Skin of body (tissue), 2 donors: Measurements from ENCODE around the gene DAPP1. TPM values are rescaled to one million over a fixed set of nuclear protein-coding genes. Genes with fewer than 3 reads are reported as not detected.
"Not testable (repeated sequence)": the region's sequence is repeated elsewhere in the genome, so short reads cannot be mapped to it uniquely, and the experiment has no call there.

Source experiments
- DNase-seq: peaks from one replicate; lab custom pipeline; 2025; lab: John Stamatoyannopoulos, UW
- total RNA-seq: library from RNA; depleted of rRNA; stranded (reverse); fragments of >200 nt; gene quantifications from one replicate; pipeline ENCODE4 v1.2.3, GENCODE V29; 2014

The DAPP1 gene
- total RNA-seq, 1 donor from 2014 or later, result 27.6 TPM

DNA sequence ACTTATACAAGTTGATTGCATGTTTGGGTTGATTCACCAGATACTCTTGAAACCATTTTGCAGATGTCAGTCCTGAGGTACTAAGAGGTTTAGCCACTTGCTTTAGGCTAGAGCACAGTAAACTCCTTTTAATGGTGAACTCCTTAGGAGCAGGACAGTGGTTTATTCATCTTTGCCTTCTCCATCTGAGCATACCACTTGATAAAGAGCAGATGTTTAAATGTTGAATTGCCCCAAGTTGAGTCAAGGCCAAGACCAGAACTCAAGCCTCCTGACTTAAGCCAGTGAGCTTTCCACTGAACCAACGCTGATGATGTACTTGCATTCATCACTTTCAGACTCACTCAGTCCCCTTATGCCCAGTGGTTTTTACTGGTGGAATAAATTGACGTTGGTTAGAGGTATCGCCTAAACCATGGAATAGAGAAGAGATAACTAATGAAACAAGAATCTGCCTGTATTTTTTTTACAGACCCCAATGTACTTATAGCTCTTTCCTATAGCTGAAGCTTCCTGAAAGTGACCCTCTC is 7.5 kb downstream of the DAPP1 start:
- DNase-seq, result no peak

DNA sequence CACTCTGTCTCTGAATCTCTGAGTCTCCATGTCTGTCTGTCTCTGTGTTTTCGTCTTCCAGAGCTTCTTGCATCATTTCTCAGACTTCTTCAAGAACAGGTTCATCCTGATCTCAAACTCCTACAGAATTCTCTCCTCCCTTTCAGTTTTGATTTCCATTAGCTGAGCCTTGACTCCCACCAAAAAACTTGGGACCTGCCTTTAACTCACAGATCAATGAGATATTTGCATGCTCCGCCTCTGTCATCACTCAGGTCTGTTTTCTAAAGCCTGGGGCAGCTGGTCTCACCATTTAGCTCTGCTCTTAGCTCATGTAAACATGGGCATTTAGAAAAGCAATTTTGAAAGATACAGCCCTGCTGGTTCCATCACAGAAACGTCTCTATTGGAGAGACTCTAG is 8.6 kb downstream of the DAPP1 start:
- no peak for DNase-seq

DNA sequence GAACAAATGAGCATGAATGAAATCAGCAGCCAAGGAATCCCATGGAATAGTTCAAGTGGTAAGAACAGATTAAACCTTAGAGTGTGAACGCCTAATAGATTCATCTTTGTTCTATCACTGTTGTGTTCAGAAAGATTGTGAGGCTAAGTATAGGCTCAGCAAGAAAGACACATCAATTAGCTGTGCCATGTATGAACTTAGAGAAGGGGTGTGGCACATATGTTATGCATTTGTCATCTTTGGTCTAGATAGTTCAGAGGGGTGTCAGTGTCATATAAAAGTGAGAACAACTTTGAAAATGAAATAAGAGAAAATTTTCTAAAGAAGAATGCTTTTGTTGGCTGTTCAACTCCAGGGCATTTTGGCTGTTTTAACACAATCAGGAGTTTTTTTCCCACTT is 9.4 kb downstream of the DAPP1 start:
- DNase-seq, result no peak

DNA sequence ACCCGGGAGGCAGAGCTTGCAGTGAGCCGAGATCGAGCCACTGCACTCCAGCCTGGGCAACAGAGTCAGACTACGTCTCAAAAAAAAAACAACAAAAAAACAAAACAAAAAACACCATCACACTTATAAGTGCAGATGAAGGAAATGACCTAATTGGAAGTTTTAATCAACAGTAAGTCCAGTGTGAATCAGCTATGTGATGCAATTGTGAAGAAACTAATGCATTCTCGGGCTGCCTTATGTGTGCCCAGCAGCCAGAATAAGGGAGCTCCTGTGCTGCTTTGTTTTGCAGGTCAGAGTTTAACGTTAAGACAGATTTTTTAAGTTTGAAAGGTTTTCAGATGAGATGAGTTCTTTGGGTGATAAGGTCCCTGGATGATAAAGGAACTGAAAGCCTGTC is 10.8 kb downstream of the DAPP1 start:
- DNase-seq, result no peak

DNA sequence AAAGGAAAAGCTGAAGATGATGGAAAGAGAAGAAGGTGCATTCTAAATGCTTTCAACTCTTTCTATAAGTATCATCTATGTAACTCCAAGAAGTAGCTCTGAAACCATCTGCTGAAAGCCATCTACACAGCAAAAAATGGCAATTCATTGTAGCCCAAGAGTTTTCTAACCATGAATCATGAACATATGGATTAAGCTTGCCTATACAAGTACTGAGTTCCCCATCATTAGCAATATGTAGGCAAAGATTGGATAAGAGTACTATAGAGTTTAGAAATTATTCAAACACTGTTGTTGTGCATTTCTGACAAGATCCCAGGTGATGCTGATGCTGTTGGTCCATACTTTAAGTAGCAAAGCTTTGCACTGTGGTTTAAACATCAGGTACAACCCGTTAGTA is 11.2 kb downstream of the DAPP1 start:
- DNase-seq, result no peak

DNA sequence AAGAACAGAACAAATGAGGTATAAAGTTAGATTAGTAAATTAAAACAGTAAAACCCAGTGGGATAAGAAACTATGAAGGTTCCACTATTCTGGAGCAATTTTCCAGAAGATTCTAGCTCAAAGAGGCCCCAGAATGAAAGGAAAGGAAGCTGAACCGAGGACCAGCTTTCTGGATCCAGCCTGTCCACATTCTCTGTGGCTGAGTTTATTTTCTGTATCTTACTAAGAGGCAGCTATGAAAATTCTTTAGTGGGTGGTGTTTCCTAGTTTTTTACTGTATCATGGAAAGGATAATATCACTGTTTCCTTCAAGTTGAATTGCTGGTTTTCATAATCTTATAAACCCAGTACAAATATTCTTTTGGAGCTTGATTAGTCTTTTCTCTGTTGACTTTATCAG is 11.8 kb downstream of the DAPP1 start:
- DNase-seq, result no peak

DNA sequence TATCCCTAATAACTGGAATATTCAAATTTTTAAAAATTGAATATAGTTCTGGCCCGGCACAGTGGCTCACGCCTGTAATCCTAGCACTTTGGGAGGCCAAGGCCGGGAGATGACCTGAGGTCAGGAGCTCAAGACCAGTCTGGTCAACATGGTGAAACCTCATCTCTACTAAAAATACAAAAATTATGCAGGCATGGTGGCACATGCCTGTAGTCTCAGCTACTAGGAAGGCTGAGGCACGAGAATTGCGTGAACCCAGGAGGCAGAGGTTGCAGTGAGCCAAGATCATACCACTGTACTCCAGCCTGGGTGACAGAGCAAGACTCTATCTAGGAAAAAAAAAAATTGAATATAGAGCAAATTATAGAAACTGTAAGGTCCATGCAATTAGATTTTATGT is 13.4 kb downstream of the DAPP1 start:
- not testable (repeated sequence) for DNase-seq

DNA sequence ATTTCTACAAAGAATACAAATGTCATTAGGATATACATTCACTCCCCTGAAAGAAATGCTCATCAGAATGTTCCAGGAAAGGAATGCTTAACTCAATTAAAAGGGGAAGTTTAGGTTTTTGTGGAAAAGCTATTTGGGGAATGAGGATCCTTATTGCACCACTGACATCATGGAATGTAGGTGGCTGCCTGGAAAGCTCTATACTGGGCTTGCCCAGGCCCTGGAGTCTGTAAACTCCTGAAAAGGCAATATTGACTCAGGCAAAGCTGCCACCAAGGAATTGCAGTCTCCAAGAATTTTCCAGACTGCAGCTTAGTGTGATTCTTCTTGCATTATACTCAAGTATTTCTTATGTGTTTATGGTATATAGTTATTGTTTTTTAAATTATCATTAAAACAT is 15.7 kb downstream of the DAPP1 start:
- DNase-seq, result no peak

DNA sequence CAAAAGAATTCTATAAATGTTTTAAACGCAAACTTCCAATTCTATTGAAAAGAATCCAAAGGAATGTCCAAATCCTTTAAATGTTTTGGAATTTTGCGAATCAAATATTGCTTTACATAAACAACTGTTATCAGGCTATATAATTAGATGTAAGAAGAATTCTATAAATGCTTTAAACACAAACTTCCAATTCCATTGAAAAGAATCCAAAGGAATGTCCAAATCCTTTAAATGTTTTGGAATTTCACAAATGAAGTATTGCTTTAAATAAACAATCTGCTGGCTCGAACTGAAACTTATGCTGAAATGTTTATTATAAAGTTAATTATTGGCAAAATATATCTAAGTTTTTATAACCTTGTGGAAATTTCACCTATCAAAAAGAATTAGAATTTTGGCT is 16.1 kb downstream of the DAPP1 start:
- DNase-seq, result no peak

DNA sequence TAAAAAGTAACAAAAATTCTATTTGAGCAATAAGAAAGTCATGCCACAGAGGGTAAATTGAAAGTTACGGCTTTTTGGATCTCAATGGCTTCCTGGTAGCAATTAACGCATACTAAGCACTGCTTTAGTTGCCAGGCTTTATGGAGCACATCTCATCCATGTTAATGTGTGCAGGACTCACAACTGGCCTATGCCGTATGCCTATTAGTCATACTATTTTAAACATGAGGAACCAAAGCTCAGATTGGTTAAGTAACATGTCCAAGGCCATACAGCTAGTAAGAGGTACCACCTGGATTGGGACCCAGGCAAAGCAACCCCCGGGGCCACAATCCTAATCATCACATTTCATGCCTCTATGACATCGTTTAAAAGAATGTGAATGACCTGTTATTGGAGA is 17.1 kb downstream of the DAPP1 start:
- no peak for DNase-seq

DNA sequence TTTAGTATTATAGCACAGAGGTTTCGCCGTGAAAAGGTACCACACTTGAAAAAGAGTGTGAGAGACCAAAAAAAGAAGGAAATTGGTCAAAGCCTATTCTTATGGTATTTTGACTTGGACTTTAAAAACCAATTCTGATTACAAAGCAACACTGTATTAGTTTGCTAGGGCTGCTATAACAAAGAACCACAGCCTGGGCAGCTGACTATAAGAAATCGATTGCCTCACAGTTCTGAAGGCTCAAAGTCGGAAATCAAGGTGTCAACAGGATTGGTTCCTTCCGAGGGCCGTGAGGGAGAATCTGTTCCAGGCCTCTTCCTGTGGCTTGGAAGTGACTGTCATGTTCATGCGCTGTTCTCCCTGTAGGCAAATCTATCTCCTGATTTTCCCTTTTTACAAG is 17.9 kb downstream of the DAPP1 start:
- no peak for DNase-seq

DNA sequence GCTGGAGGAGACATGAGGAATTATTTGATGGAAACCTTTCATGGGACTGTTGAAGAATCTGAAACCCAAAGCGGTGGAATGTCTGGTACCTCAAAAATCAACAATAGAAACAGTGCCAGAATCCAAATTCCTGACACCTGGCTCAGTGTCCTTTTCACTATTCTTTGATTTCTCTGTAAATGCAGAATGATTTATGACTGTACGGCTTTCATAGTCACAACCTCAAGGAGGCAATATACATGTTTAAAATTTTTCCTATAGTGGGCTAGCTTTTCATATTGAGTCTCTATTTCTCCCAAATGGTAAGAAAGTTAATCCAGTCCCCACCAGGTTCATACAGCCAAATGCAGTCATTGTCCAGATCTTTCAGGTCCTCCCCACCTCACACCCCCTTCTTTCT is 19.3 kb downstream of the DAPP1 start:
- DNase-seq, result no peak

DNA sequence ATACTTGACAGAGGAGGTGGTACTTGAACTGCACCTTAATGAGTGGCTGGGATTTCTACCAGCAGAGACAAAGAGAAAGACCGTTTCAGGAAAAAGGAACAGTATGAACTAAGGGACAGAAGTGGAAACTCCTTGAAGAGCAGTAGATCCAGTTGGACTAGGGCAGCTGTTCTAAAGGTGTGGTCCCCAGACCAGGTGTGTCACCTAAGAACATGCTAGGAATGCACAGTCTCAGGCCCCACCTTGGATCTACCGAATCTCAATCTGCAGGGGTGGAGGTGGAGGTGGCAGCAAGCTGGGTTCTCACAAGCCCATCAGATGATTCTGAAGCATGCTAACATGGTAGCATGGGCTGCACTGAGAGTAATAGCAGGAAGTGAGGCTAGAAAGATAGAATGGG is 22.3 kb downstream of the DAPP1 start:
- DNase-seq, result no peak

DNA sequence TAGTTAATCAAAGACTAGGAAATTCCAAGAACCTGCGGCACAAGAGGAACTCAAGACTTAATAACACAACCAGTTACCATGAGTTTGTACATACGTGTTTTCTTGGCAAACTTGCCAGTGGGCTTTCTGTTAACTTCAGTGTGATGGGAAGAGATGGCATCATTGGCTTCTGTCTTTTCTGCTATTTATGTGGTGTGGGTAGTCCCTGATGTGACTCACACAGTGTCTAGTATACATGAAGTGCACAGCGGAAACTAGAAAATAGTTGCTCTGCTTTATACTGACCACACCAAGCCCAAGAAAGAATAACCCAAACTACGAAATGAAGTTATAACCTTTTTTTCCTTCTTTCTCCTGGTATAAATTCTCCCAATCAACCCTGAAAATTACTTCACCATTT is 24.5 kb downstream of the DAPP1 start:
- no peak for DNase-seq

DNA sequence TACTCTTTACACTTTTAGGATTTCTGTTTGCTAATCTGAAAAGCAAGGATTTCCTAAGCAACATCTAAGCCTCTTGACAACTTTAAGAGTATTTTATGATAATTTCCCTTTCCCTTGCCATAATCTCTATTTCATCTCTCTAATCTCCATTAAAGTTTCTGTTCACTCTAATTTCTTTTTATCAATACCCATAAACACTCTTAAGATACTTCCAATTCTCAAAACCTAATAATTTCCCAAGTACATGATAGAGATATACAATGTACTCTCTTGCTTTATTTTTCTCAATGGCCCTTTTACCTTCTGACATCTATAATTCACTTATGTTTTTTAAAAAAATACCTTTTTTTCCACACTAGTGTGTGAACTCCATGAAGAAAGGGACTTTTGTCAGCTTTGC is 26.8 kb downstream of the DAPP1 start:
- DNase-seq, result no peak

DNA sequence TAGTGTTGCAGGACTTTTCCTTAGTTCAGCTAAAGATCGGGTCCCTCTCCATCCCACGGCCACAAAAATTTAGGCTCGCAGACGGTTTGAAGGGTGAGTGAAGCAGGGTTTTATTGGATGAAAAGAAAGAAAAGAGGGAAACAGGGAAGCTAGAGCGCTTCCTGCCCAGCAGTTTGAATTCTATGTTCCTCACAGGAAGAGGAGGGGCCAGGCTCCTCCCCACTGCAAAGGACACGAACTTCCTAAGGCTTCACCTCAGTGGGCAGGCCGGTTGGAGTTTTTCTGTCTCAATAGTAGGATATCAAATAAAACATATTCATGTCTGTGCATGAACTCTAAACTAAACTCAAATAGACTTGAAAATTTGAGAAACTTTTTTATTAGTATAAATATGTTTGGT is 27.4 kb downstream of the DAPP1 start:
- no peak for DNase-seq

DNA sequence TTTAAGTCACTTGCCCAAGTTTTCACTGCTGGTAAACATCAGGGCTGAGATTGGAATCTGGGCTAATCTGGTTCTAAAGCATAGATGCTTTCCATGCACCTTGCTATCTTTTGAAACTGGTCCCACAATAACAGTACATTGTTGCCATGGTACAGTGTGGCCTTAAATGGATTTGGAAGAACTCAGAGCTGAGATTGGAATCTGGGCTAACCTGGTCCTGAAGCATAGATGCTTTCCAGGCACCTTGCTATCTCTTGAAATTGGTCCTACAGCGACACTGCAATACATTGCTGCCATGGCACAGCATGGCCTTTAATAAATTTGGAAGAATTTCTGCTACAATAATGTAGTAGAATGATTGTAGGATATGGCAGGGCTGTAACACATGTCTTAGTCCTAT is 28.6 kb downstream of the DAPP1 start:
- DNase-seq, result no peak

DNA sequence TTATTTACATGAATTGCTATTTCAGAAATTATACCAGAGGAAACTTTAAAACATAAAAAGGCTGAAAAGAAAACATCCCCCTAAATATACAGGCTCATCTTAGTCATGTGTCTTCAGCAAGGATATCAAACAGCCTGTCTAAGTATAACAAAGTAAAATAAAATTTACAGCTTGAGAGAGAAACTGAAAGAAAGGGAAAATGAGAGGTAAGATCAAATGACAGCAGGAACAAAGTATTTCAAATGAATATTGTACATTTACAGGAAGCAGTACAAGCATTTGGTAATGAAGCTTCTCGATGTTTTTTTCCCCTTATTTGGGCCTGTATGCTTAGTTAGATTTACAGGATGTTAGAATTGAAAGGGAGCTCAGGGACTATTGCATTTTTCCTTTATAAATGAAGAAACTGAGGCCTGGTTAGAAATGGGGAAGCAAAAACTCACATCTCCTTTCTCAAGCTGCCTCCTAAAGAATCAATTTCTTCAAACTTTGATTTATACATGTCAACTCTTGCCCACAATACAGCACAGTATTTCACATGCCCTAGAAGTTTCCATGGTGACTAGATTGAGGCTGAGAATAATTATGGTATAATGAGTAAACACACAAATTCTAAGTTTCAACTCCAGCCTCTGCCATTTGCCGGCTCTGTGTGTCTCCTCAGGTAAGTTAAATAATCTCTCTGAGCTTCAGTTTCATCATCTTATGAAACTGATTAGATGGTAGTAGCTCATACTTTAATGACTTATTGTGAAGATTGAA is 29.3 kb downstream of the DAPP1 start:
- no peak for DNase-seq

DNA sequence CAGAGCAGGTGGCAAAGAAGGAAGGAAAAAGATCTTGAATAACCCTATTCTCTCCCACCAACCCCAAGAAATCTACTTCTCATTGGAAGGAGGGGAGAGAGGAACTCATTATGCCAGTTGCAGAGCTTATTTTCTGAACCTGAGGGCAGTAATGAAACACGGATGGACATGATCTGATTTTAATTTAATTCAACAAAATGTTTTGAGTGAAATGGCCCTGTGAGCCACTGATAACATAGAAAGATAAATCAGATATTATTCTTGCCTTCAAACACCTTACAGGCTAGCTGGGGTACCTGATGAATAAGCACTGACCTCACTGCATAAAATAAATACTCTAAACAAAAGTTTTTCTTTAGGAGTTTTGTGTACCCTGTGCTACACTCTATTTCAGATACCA is 30.3 kb downstream of the DAPP1 start:
- DNase-seq, result no peak

DNA sequence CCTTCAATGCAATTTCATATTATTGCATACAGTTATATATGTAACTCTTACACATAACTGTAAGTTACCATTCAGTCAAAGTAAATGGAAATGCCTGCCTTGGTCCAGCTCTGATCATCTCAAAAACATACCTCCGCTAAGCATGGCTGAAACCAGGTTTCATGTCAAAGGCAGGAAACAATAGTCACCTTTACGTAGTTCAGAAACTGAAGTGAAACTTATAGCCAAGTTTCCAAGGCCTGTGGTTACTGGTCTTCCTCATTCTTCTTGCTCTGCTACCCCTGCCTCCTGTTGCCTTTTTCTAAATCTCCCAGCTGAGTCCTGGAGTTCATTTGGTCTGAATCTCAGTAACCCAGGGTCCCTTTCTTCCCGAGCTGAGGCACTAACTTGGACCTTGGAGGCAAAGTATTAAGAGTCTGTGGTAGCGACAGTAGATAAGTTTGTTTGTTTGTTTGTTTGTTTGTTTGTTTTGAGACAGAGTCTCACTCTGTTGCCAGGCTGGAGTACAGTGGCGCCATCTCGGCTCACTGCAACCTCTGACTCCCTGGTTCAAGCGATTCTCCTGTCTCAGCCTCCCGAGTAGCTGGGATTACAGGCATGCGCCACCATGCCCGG is 30.8 kb downstream of the DAPP1 start:
- no peak for DNase-seq

DNA sequence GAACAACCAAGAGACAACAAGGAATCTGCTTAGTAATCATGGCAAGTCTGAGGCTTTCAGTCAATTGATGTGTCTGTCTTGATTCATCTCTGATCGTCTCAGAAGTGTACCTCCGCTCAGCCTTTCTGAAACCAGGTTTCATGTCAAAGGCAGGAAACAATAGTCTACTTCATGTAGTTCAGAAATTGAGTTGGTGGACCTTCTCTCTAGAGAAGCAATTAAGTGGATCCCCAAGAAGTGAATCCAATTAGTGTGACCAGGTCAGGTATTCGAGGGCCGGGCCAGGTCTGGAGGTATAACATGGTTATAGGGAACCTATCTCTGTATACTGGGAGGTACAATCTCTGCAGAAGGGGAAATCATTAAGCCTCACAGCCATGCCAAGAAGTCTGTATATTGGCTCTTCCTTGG is 32.0 kb downstream of the DAPP1 start:
- no peak for DNase-seq

DNA sequence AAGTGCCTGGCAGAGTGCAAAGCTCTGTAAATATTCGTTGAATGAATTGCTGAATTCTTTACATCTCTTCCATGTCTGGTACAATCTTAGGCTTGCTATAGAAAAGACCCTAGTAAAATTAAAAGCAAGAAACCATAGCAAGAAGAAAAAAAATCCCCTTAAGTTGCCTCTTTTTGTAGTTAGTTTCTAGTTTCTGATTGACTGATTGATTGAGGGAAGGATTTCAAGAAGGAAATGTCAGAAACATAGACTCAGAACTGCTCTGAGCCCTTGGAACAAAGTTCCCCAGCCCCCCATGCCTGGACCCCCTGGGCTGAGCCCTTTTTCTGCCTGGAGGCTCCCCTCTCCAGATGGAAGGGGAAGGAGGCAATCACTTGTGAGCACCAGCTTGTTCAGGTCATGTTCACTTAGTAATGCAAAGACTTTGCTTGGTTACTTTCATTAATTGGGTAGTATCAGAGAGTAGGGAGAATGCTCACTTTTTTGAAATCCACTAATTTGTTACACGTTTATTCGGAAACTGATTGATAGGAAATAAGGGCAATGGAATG is 35.6 kb downstream of the DAPP1 start:
- DNase-seq, result no peak

DNA sequence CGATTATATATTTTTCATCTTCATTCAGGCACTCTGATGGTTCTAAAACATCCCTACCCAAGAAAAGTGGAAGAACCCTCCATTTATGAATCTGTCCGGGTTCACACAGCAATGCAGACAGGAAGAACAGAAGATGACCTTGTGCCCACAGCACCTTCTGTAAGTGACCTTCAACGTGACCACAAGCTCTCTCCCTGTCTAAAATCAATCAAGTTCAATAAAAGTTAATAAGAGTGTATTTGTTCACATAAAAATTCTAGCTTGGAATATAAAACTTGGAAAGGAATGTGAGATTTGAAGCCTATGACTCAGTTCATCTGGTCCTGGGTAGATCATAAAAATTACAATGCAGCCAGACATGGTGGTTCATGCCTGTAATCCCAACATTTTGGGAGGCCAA is 36.6 kb downstream of the DAPP1 start:
- no peak for DNase-seq
